HG02840 (cell line): ENCODE measurements around the gene TBL1XR1.

Experiments used
- ATAC-seq: cut with Tn5 transposase; IDR thresholded peaks from one replicate; pipeline ENCODE4 v1.9.1; 2021; ENCODE audit warnings: mild to moderate bottlenecking, moderate library complexity, moderate number of reproducible peaks; ENCODE audit not compliant: unreplicated experiment, low FRiP score

Gene TBL1XR1

DNA sequence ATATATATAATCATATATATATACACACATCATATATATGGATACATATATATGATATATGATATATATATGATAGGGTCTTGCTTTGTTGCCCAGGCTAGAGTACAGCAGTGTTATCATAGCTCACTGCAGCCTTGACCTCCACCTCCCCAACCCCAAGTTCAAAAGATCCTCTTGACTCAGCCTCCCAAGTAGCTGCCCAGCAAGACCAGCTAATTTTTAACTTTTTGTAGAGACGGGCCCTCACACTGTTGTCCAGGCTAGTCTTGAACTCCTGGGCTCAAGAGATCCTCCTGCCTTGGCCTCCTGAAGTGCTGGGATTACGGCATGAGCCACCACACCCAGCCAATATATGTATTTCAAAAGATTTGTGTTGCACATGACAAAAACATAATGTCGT is 83.0 kb downstream of the TBL1XR1 start:
- ATAC-seq, result no peak

DNA sequence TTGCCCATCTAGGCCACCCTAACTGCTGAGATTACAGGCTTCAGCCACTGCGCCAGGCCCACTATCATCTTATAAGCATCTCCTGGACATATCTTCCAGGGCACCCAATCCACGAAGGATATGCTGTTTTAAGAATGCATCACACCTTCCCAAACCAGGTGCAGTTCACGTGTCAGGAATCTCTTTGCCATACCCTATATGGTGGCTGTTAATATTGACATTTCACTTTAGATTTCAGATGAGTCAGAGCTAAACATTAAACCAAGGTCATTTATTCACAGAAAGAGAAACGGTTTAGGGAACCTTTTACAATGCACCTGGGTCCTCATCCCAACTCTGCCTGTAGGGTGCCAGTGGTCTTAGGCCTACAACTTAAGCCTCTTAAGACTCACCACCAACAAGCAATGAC is 85.7 kb downstream of the TBL1XR1 start:
- no peak for ATAC-seq

DNA sequence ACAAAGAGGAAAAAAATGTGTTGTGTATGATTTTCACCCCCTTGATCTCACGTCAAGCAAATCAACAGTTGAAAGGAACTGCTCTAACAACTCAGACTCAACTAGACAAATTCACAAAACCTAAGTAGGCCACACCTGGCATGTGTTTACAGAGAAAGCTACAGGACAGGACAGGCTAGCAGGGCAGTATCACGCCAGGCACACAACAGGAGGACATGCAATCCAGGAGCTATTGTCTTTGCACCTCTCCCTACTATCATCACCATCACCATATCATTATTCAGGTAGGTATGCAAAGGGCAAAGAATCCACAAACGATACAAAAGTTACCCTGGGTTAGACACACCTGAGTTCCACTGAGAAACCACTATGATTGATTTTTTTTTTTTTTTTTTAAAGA is 86.4 kb downstream of the TBL1XR1 start:
- ATAC-seq, result no peak

DNA sequence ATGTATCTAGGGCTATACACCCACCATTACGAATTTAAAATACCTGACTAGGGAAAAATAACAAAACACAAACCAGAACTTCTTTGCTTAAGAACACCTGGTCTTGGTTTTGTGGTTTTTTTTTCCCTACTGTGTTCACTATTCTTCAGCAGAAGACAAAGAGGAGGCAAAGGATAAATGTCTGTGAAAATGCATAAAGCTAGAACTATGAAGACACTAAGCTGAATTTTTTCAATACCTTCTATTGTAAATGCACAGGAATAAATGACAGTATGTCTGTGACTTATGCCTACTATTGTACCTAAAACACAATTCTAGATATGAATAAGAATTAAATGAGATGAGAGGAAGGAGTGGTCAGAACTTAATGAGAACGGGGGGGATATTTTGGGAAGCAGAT is 86.9 kb downstream of the TBL1XR1 start:
- no peak for ATAC-seq

DNA sequence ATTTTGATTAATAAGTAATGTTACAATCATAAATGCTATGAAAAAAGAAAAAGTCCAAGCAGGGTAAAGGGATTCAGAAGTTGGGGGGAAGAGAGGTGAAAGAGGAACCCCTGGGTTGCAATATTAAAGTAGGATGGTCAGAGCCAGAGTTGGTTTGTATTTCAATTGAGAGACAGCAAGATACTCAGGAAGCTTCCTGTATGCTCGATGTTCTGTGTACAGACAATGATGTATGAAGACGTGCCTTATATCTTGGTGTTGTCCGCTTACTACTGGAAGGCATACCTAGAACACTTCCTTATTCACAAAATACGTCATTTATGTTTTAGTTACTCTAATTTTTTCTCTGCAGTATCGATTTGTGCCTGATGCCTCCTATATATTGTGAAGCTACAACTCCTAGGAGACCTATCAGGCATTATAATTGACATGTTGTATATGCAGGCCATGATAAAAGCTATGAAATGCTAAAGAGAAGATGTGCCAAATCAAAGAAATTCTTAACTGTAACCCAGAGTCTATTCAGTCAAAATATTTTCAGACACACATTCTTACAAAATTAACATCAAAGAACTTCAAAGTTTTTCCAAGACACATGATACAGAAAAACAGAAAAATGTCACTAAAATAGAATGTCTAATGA is 87.5 kb downstream of the TBL1XR1 start:
- ATAC-seq, result no peak

DNA sequence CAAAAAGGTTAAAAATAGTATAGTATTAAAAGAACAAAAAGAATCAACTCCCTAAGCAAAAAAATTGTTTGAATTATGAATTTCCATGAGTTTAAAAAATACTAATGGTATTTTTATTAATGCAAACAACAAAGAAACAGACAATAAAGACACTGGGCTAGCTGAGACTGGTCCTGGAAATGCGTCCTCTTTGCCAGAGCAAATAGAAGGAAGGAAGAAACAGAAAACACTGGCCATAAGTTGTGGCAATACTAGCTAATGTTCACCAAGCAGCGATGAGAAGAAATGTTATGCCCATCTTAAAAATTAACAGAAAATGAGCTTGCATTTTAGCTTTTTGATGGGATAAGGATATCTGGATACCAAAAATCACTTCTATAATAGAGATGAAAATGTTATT is 88.6 kb downstream of the TBL1XR1 start:
- no peak for ATAC-seq

- ATAC-seq, result no peak
These were observed 89.6 kb downstream of the TBL1XR1 start for GRCh38 chr3:177107461-177108239.

- no peak for ATAC-seq
These were observed 90.7 kb downstream of the TBL1XR1 start for GRCh38 chr3:177106594-177106993.

DNA sequence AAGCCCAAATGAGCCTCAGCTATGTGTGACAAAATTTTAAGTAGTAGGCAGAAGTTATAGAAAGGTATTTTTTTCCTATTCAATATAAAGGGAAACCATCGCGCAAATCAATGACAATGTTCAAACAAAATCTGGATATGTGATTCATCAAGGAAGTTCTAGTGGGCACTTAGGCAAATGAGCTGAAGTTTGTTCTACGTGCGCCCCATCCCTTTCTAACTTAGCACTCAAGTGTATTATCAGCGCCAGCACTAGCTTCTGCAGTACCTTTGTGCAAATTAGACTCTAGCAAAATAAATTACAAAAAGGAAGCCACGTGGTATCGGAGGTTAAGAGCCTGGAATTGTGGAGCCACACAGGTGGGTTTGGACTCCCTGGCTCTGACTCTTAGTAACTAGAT is 91.1 kb downstream of the TBL1XR1 start:
- peak; percentile 54 for ATAC-seq

DNA sequence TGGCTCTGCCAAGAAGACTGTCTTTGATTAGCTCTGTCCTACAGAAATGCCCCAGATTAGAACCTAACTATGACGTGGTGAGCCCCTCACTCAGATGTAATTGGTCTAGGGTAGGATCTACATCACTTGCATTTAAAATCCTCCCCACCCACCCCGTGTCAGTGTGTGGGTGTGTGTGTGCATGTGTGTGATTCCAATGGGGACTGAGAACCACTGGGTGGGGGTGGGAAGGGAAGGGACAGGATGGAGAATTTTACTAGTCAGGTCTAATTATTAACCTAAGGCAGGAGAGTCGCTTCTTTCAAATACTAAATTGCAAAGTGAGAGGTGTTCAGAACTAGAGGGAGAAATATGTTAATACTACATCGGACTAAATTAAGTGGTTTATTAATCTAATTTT is 91.7 kb downstream of the TBL1XR1 start:
- ATAC-seq, result no peak

- no peak for ATAC-seq
These were observed 92.8 kb downstream of the TBL1XR1 start for GRCh38 chr3:177104299-177104992.

GRCh38 chr3:177102553-177102952 is 94.7 kb downstream of the TBL1XR1 start:
- no peak for ATAC-seq

DNA sequence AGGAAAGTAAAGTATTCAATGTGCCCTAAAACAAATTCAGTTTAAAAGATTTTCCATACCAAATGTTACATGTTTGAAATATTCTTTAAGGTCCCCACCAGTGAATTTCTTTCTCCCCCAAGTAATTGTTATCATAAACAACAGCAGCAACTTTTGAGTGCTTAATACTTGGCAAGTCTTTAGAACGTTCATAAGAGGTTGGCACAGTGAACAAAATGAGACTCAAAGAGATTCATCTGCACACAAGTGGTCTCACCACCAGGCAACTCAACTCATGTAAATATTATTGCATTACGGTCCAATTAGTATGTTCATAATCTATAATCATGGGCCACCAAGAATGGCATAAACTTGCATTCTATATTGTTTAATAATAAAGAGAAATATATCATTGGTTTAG is 98.7 kb downstream of the TBL1XR1 start:
- ATAC-seq, result no peak

DNA sequence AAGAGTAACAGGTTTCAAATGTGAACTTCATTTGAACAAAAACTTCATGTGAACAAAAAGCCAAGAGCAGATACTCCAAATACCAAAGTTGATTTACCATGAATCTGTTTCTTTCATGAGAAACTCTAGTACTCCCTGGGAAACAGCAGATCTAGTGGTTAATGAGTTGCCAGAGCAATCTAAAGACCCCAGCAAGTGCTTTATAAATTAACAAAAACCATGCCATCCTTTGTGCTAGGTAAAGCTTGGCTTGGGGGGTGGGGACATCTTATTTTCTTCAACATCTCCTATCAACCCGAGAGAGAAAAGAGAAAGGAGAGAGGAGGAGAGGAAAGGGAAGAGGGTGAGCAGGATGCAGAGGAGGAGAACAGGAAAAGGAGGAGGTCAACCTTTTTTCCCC is 100.7 kb downstream of the TBL1XR1 start:
- no peak for ATAC-seq

GRCh38 chr3:177093966-177094365 is 103.3 kb downstream of the TBL1XR1 start:
- no peak for ATAC-seq

DNA sequence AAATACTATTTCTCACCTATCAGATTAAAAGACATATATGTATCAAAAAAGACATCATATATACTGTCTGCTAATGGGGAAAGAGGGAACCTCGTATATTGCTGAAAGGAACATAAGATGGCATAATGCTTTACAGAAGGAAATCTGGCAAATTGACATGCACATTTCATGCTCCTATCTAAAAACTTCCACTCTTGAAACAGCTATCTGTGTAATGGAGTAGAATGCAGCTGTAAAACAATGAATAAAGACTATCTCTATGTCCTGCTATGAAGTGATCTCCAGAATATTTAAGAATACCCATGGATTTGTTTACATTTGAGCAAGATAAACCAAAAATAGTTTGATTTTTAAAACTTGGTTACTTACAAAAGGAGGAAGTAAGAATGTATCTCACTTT is 107.4 kb downstream of the TBL1XR1 start:
- no peak for ATAC-seq

DNA sequence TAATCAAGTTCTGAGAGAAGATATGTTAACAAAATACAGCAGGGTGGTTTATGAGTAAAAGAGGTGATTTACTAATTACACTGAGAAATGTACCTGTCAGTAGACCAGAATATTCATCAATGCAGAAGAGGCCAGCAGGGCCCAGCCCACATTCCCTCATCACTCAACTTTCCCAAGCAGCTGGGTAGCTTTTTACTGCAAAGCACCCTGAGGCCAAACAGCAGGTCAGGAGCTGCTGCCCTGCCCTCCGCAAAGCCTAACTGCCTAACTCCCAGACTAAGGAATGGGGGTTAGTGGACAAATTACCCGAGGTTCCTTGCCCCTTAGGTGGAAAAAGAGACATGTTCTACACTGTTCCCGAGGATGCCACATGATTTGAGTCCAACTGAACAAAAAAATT is 108.2 kb downstream of the TBL1XR1 start:
- no peak for ATAC-seq

DNA sequence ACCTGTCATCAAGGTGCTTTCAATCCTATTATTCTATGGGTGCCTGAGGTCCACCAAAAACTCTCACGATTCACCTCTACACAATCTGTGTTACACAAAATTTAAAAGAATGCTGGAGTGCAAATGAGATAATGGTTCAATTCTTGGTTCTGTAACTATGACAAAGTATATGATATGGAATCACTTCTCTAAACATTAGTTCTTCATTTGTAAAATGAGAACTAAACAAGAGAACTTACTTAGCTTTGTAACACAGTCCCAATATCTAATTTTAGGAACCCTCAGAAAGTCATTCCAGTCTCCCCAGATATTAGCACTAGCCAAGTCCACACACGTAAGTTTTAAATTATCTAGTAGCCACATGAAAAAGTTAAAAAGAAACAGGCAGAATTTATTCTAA is 111.5 kb downstream of the TBL1XR1 start:
- ATAC-seq, result no peak

DNA sequence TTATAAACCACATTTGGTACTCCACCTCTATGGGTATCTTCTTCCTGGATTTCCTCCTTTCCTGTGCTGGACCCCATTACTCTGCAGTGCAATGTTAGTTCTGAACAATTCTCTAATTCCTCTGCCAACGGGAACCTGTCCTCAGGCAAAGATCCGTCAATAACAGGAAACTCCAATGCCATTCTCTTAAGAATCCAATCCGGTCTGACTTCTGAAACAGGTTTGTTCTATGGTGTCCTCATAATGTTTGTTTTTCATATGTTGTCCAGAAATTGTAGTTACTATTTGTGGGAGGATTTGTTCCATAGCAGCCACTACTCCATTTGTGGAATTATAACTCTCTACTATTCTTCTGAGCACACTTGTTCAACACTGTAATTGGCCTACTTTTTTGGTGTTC is 112.7 kb downstream of the TBL1XR1 start:
- no peak for ATAC-seq

- ATAC-seq, result no peak
These were observed 117.2 kb downstream of the TBL1XR1 start for GRCh38 chr3:177080122-177080521.

DNA sequence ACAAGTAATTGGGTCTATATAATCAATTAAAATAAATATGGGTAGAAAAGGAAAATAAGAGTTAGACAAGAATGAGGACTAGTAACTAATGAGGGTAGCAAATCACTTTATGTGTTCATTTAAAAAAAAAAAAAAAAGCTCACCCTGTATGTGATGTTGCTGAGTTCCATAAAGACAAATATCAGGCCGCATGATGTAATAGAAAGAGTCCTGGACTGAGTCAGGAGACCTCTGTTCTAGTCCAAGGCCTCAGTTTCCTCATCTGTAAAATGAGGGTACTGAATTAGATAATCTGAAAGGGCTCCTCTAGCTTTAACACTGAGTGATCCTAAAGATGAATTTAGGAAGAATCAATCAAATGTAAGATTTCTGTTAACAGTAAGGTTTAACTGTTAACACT is 117.6 kb downstream of the TBL1XR1 start:
- ATAC-seq, result no peak
